IMR-90 (cell line): ENCODE measurements around the gene PGAP1. TPM values are rescaled to one million over a fixed set of nuclear protein-coding genes. Genes with fewer than 3 reads are reported as not detected.

Experiments
- ATAC-seq: fragments of 200-7000 bp; cut with Tn5 transposase; 2 replicates; pipeline ENCODE4 v1.9.1; 2020; ENCODE audit warnings: low read depth, mild to moderate bottlenecking, moderate library complexity
- BruUV-seq: library from RNA; stranded (reverse); fragments of 400-500 nt; replicated peaks from 2 replicates; lab custom pipeline; 2021; lab: Mats Ljungman, UMichigan
- CTCF ChIA-PET: fragments of 300-600 bp; formaldehyde crosslinking; extraction: SDS; loops from one replicate; lab custom pipeline; 2021; ENCODE audit warnings: antibody characterized with exemption; lab: Yijun Ruan, JAX
- POLR2A ChIA-PET: fragments of 300-600 bp; sonication (Branson Sonifier 250); formaldehyde crosslinking; loops from one replicate; lab custom pipeline; 2022; ENCODE audit warnings: antibody characterized with exemption; ENCODE audit not compliant: unreplicated experiment; lab: Charles Lee
- DNase-seq: peaks from one replicate; pipeline ENCODE4 v3.0.0; 2013
- H2AFZ ChIP-seq: replicated peaks from 2 replicates; pipeline ENCODE3; 2013; ENCODE audit warnings: low read length, mild to moderate bottlenecking; ENCODE audit not compliant: poor library complexity
- H2AK5ac ChIP-seq: 2 replicates; pipeline ENCODE4 v1.6.1; 2013; ENCODE audit warnings: low read depth, low read length, inconsistent platforms
- H2AK9ac ChIP-seq: replicated peaks from 2 replicates; pipeline ENCODE3; 2013; ENCODE audit warnings: mild to moderate bottlenecking, low read depth, low read length, moderate library complexity; ENCODE audit not compliant: poor library complexity
- H2BK120ac ChIP-seq: 2 replicates; pipeline ENCODE4 v1.6.1; 2013; ENCODE audit warnings: low read depth, low read length, inconsistent platforms
- H2BK15ac ChIP-seq: 3 replicates; pipeline ENCODE4 v1.6.1; 2013; ENCODE audit warnings: low read depth, low read length, inconsistent platforms
- H2BK20ac ChIP-seq: 2 replicates; pipeline ENCODE4 v1.6.1; 2013; ENCODE audit warnings: low read depth, mild to moderate bottlenecking, inconsistent platforms, low read length, moderate library complexity
- H2BK5ac ChIP-seq: 2 replicates; pipeline ENCODE4 v1.6.1; 2013; ENCODE audit warnings: mild to moderate bottlenecking, low read depth, low read length, inconsistent platforms; ENCODE audit not compliant: poor library complexity, severe bottlenecking
- H3K14ac ChIP-seq: replicated peaks from 2 replicates; pipeline ENCODE4 v1.6.1; 2013; ENCODE audit warnings: low read depth, low read length, inconsistent platforms
- H3K18ac ChIP-seq: 2 replicates; pipeline ENCODE4 v1.6.1; 2013; ENCODE audit warnings: low read depth, low read length, control low read depth
- H3K23ac ChIP-seq: 2 replicates; pipeline ENCODE4 v1.6.1; 2013; ENCODE audit warnings: low read depth, low read length, inconsistent platforms
- H3K27ac ChIP-seq: 2 replicates; pipeline ENCODE4 v1.5.1; 2013; ENCODE audit warnings: mild to moderate bottlenecking, control low read depth, low read length; ENCODE audit not compliant: insufficient read depth
- H3K27me3 ChIP-seq: 2 replicates; pipeline ENCODE4 v1.6.1; 2013; ENCODE audit warnings: low read length; ENCODE audit not compliant: control insufficient read depth, insufficient read depth
- H3K36me3 ChIP-seq: 2 replicates; pipeline ENCODE4 v1.6.1; 2013; ENCODE audit warnings: low read length, mixed read lengths; ENCODE audit not compliant: control insufficient read depth, insufficient read depth
- H3K4ac ChIP-seq: 2 replicates; pipeline ENCODE4 v1.6.1; 2013; ENCODE audit warnings: low read depth, low read length, inconsistent platforms
- H3K4me1 ChIP-seq: 2 replicates; pipeline ENCODE4 v1.6.1; 2013; ENCODE audit warnings: low read length, mixed read lengths; ENCODE audit not compliant: control insufficient read depth, insufficient read depth
- H3K4me2 ChIP-seq: 2 replicates; pipeline ENCODE4 v1.6.1; 2013; ENCODE audit warnings: low read depth, mild to moderate bottlenecking, control low read depth, low read length, moderate library complexity
- H3K4me3 ChIP-seq: 2 replicates; pipeline ENCODE4 v1.5.1; 2013; ENCODE audit warnings: low read depth, mild to moderate bottlenecking, control low read depth, low read length, moderate library complexity; ENCODE audit not compliant: insufficient read depth
- H3K56ac ChIP-seq: 2 replicates; pipeline ENCODE4 v1.6.1; 2013; ENCODE audit warnings: low read length, inconsistent platforms; ENCODE audit not compliant: insufficient read depth; ENCODE audit errors: extremely low read depth
- H3K79me1 ChIP-seq, 2 experiments: 2 replicates each; pipeline ENCODE4 v1.6.1; 2013; ENCODE audit warnings: low read length in 2 of 2, inconsistent platforms in 1 of 2, low read depth in 1 of 2
- H3K9ac ChIP-seq: 2 replicates; pipeline ENCODE4 v1.6.1; 2013; ENCODE audit warnings: low read depth, low read length, control low read depth
- H3K9me1 ChIP-seq: 2 replicates; pipeline ENCODE4 v1.6.1; 2013; ENCODE audit warnings: low read length, inconsistent platforms; ENCODE audit not compliant: insufficient read depth
- H3K9me3 ChIP-seq: 2 replicates; pipeline ENCODE4 v1.6.1; 2013; ENCODE audit warnings: low read length; ENCODE audit not compliant: control insufficient read depth, insufficient read depth
- H4K20me1 ChIP-seq: 2 replicates; pipeline ENCODE4 v1.6.1; 2013; ENCODE audit warnings: low read length, inconsistent platforms; ENCODE audit not compliant: insufficient read depth
- H4K5ac ChIP-seq: 2 replicates; pipeline ENCODE4 v1.6.1; 2013; ENCODE audit warnings: mild to moderate bottlenecking, low read depth, low read length, control low read depth
- H4K8ac ChIP-seq, 2 experiments: 2 replicates each; pipeline ENCODE4 v1.6.1; 2013; ENCODE audit warnings: low read depth in 2 of 2, low read length in 2 of 2, control low read depth in 1 of 2, inconsistent platforms in 1 of 2
- H4K91ac ChIP-seq: 2 replicates; pipeline ENCODE4 v1.6.1; 2013; ENCODE audit warnings: low read depth, low read length, inconsistent platforms; ENCODE audit not compliant: insufficient read depth
- BHLHE40 ChIP-seq: fragments of 150-350 bp; IDR thresholded peaks from 2 replicates; pipeline ENCODE4 v1.6.1; 2016; ENCODE audit warnings: mild to moderate bottlenecking, low read depth, low read length
- MXI1 ChIP-seq: IDR thresholded peaks from 2 replicates; pipeline ENCODE4 v1.6.1; 2012; ENCODE audit warnings: low read depth, mild to moderate bottlenecking, low read length, moderate library complexity, borderline replicate concordance
- RAD21 ChIP-seq: IDR thresholded peaks from 2 replicates; pipeline ENCODE4 v1.6.1; 2012; ENCODE audit warnings: low read length, improper control_type of control experiment
- USF2 ChIP-seq: fragments of 150-350 bp; IDR thresholded peaks from 2 replicates; pipeline ENCODE4 v1.6.1; 2017; ENCODE audit warnings: mild to moderate bottlenecking, antibody characterized with exemption, low read length, low read depth
- WGBS, 2 experiments: methylation state at CpG; one replicate each; pipeline versions ENCODE4 v1.1.5 to v1.1.7; 2013; ENCODE audit warnings: missing lambda C conversion rate in 2 of 2; ENCODE audit not compliant: insufficient read length in 1 of 2; ENCODE audit errors: extremely low coverage in 2 of 2; 5-methylcytosine and 5-hydroxymethylcytosine counted together
- dilution Hi-C: fragments of 300-500 bp; cut with HindIII; formaldehyde crosslinking; loops from one replicate; pipeline ENCODE4 v1.14.3; 2018; ENCODE audit warnings: low sequenced_read_pairs; ENCODE audit not compliant: unreplicated experiment
- in situ Hi-C: fragments of 300-500 bp; cut with MboI; formaldehyde crosslinking; loops from 3 replicates; pipeline ENCODE4 v1.14.3; 2019; ENCODE audit warnings: low sequenced_read_pairs, inconsistent platforms, mixed read lengths
- intact Hi-C: fragments of 100-400 bp; cut with micrococcal nuclease; formaldehyde crosslinking; loops from 2 replicates; pipeline ENCODE4 v1.10.0; 2022
- polyA plus RNA-seq, 3 experiments: library from polyadenylated mRNA; depleted of rRNA; stranded (reverse); fragments of >200 nt; gene quantifications; 2 replicates each; pipeline ENCODE4 v1.2.3, GENCODE V29; 2012; ENCODE audit warnings: low replicate concordance in 1 of 3
- total RNA-seq: library from RNA; depleted of rRNA; stranded (reverse); fragments of >200 nt; gene quantifications from 2 replicates; pipeline ENCODE4 v1.2.3, GENCODE V29; 2012
- TF ChIP-seq, protein P1 (sequence below): fragments of 150-350 bp; IDR thresholded peaks from 2 replicates; pipeline ENCODE4 v1.6.1; 2016; ENCODE audit warnings: low read depth, mild to moderate bottlenecking, low read length, moderate library complexity, borderline replicate concordance

Gene PGAP1
- total and polyA plus RNA-seq, 2 of the 4 experiments (the other 2 are of a cell fraction) = 1.9 to 5.7 TPM

GRCh38 chr2:196951973-196952372, 25.5 kb upstream of the PGAP1 start:
- WGBS, 2 experiments = no CpG with 5 or more reads among the region's 2 CpGs
- ChIA-PET POLR2A (no interaction called here), CTCF (no interaction called here)
- intact Hi-C loops = no loop called here
- Histone ChIP-seq H3K4ac (no peak overlapping the region), H3K9me1 (no peaks in the 10 kb centered on the region; the same call in 1 of the 2 replicates), H2BK20ac (no peak overlapping the region), H4K91ac (no peak overlapping the region), H2BK5ac (no peak overlapping the region), H3K4me1 (no peaks in the 10 kb centered on the region), H3K79me1 (no peaks in the 10 kb centered on the region), H3K18ac (no peak overlapping the region), H2BK15ac (no peak overlapping the region), H2AK9ac (no peak overlapping the region), H4K8ac (no peak overlapping the region), H3K36me3 (no peaks in the 10 kb centered on the region), H3K14ac (no peak overlapping the region), H3K56ac (no peak overlapping the region), H4K20me1 (no peaks in the 10 kb centered on the region), H3K9me3 (no peaks in the 10 kb centered on the region), H3K27me3 (no peaks in the 10 kb centered on the region), H2BK120ac (no peak overlapping the region), H3K4me2 (no peak overlapping the region), H3K27ac (no peak overlapping the region), H2AK5ac (no peak overlapping the region), H3K9ac (no peak overlapping the region), H3K4me3 (no peak overlapping the region), H2AFZ (no peak overlapping the region), H4K5ac (no peak overlapping the region), H3K23ac (no peak overlapping the region)
- no peak for ATAC-seq
- in situ Hi-C loops = no loop called here
- dilution Hi-C loops = no loop called here
- DNase-seq = no peak
- no peak for TF ChIP-seq MXI1
- TF ChIP-seq, protein P1, sequence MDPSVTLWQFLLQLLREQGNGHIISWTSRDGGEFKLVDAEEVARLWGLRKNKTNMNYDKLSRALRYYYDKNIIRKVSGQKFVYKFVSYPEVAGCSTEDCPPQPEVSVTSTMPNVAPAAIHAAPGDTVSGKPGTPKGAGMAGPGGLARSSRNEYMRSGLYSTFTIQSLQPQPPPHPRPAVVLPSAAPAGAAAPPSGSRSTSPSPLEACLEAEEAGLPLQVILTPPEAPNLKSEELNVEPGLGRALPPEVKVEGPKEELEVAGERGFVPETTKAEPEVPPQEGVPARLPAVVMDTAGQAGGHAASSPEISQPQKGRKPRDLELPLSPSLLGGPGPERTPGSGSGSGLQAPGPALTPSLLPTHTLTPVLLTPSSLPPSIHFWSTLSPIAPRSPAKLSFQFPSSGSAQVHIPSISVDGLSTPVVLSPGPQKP = no peak
- TF ChIP-seq RAD21 = no peak
- TF ChIP-seq USF2 = no peak
- TF ChIP-seq BHLHE40 = no peak
- BruUV-seq = no TSS peak
